NCI-H2029 (cell line): ENCODE measurements around the gene PRRT1.
"Not testable (repeated sequence)": the region's sequence is repeated elsewhere in the genome, so short reads cannot be mapped to it uniquely, and the experiment has no call there.

Source experiments
- DNase-seq: peaks from one replicate; lab custom pipeline; 2025; lab: John Stamatoyannopoulos, UW

The PRRT1 gene

GRCh38 chr6:32188381-32189068 lies 36.8 kb upstream of the PRRT1 start:
- no peak for DNase-seq

GRCh38 chr6:32187725-32188380 lies 36.1 kb upstream of the PRRT1 start:
- not testable (repeated sequence) for DNase-seq

- DNase-seq = no peak
Measured at GRCh38 chr6:32187009-32187709, 35.4 kb upstream of the PRRT1 start.

- not testable (repeated sequence) for DNase-seq
Measured at GRCh38 chr6:32186151-32186840, 34.6 kb upstream of the PRRT1 start.

- DNase-seq = not testable (repeated sequence)
Measured at GRCh38 chr6:32185681-32186131, 34.0 kb upstream of the PRRT1 start.

- no peak for DNase-seq
Measured at GRCh38 chr6:32184084-32184640, 32.4 kb upstream of the PRRT1 start, which contains the start of gene AGER. Gene AGER (minus strand): TSS chr6:32184253. CDS start chr6:32184222, 31 bp downstream.

GRCh38 chr6:32183483-32184083 lies 31.8 kb upstream of the PRRT1 start:
- no peak for DNase-seq

- DNase-seq = no peak
Measured at GRCh38 chr6:32183030-32183429, 31.3 kb upstream of the PRRT1 start.

- DNase-seq = no peak
Measured at GRCh38 chr6:32182555-32182981, 30.8 kb upstream of the PRRT1 start.

- DNase-seq = no peak
Measured at GRCh38 chr6:32181915-32182529, 30.3 kb upstream of the PRRT1 start.

GRCh38 chr6:32181148-32181702 lies 29.5 kb upstream of the PRRT1 start:
- no peak for DNase-seq

- no peak for DNase-seq
Measured at GRCh38 chr6:32179766-32180405, 28.1 kb upstream of the PRRT1 start.

GRCh38 chr6:32178547-32179440 lies 27.1 kb upstream of the PRRT1 start:
- no peak for DNase-seq

GRCh38 chr6:32177788-32178546 lies 26.2 kb upstream of the PRRT1 start, which contains the start of gene RNF5:
Gene RNF5 (plus strand): TSS chr6:32178405. CDS start chr6:32178512, 107 bp downstream.
- peak; percentile 100 for DNase-seq

- no peak for DNase-seq
Measured at GRCh38 chr6:32177183-32177787, 25.5 kb upstream of the PRRT1 start.

GRCh38 chr6:32176476-32177182 lies 24.9 kb upstream of the PRRT1 start:
- DNase-seq = no peak
